ENCODE measurements around the gene FTHL17.

DNA sequence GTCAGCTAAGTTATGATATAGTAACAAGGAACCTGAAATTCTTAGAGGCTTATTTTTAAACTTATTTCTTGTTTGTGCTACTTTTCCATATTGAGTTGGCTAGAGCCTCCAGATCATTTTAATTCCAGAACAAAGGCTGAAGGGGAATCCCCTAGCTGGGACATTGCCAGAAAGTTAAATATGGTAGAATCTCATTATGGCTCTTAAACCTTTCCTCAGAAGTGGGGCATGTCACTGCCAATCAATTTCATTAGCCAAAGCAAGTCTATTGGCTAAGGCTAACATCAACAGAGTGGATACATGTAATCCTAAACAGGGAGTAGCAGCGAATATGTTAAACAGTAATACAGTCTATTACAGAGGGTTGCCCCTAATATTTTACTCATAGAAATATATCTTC lies 47.0 kb downstream of the FTHL17 start:
- TF ChIP-seq, protein P1, sequence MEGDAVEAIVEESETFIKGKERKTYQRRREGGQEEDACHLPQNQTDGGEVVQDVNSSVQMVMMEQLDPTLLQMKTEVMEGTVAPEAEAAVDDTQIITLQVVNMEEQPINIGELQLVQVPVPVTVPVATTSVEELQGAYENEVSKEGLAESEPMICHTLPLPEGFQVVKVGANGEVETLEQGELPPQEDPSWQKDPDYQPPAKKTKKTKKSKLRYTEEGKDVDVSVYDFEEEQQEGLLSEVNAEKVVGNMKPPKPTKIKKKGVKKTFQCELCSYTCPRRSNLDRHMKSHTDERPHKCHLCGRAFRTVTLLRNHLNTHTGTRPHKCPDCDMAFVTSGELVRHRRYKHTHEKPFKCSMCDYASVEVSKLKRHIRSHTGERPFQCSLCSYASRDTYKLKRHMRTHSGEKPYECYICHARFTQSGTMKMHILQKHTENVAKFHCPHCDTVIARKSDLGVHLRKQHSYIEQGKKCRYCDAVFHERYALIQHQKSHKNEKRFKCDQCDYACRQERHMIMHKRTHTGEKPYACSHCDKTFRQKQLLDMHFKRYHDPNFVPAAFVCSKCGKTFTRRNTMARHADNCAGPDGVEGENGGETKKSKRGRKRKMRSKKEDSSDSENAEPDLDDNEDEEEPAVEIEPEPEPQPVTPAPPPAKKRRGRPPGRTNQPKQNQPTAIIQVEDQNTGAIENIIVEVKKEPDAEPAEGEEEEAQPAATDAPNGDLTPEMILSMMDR (IDR thresholded peaks at IDR 0.05; ENCODE audit: poor library complexity), result no peak
- TF ChIP-seq EZH2 (IDR thresholded peaks at IDR 0.05; ENCODE audit: borderline replicate concordance) (no peak), EZH2phosphoT487 (IDR thresholded peaks at IDR 0.05; ENCODE audit: low read depth, severe bottlenecking, unreplicated experiment) (no peak)
